Cerebellar nuclear complex (tissue), 1 donor: ENCODE measurements around the gene RIOK1.

Experiments
- DNase-seq, 2 experiments: peaks; one replicate each; lab custom pipeline; 2025; lab: John Stamatoyannopoulos, UW

The RIOK1 gene

DNA sequence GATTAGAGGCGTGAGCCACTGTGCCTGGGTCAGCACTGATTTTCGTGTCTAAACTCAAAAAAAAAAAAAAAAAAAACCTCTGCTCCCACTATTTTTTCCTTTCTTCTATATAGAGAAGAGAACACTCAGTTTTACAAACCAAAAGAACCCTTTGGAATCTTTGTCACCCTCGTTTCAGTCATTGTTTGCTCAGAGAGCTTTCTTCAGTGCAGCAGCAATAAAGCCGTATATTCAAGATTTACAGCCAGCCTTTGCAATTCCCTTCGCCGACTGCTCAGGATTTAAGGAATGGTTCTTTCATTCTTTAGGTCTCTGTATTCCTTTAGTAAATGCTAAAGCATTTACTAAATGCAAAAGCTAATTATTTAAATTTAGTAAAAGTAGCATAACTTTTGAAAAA, 20.1 kb downstream of the RIOK1 start:
- no peak for DNase-seq

DNA sequence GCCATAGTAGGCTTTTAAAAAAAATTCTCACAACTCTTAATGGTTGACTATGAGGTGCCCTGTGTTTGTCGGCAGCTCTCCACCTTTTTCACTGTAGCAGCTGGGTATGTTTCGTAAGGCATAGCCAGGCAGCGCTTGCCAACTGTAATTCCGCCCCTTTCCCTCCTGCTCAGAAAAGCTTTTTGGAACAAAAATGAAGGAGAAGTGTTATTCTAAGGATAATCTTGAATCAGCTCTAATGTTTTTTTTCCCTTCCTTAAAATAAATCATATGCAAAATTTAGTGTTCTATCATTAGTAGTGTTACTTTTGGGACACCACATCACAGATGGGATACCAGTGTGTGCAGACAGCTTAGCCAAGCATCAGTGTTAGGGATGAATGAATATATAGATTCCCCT, 21.2 kb downstream of the RIOK1 start:
- DNase-seq: no peak

DNA sequence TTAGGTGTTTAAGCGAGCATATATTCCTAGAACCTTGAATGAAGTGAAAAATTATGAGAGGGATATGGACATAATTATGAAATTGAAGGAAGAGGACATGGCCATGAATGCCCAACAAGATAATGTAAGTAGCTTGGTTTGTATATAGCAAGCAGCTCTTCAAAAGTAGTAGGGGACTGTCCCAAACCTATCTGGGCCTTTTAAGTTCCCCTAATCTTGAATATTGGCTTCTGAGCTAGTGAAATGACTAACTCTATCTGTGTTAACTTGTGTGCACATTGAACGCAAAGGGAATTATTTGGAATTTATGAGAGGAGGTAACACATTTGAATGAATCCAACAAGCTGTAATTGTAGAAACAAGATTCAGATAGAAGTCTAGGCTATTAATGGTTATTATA, 21.7 kb downstream of the RIOK1 start:
- no peak for DNase-seq

DNA sequence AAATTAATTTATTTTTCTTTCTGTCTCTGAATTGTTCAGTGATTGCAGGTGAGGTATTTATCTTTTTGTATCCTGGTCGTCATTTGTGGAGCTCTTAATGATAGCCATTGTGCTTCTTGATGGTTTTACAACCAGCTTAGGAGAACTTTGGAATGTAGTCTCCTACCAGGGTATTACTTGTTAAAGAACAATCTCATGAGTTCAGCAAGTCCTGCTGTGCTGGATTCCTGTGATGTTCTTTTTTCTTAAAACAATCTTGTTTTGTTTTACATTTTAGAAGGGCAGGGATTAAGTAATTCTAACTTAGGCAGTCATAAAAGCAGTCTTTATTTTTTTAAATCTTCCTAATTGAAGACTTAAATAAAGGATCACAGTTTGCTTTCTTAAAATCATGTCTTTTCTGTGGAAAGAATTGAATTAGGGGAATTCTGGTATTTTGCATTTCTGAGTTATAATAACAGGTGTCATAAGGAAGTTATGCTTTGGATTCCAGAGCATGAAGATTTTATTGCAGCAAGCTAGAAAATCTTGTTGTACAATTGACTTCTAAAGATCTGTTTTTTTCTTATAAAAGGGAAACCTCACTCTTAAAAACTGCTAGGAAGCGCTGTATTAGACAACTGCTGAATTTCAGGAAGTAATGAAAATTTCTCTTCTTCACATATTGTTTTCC, 23.7 kb downstream of the RIOK1 start:
- DNase-seq: no peak

DNA sequence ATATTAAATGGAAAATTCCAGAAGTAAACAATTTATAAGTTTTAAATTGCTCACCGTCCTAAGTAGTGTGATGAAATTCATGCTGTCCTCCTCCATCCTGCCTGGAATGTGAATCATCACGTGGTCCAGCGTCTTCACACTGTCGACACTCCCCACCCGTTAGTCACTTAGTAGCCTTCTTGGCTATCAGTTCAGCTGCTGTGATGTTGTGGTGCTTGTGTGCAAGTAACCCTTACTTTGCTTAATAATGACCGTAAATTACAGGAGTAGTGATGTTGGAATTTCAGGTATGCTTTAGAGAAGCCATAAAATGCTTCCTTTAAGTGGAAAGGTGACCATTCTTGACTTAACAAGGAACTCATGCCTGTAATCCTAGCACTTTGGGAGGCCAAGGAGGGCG, 25.2 kb downstream of the RIOK1 start:
- no peak for DNase-seq

DNA sequence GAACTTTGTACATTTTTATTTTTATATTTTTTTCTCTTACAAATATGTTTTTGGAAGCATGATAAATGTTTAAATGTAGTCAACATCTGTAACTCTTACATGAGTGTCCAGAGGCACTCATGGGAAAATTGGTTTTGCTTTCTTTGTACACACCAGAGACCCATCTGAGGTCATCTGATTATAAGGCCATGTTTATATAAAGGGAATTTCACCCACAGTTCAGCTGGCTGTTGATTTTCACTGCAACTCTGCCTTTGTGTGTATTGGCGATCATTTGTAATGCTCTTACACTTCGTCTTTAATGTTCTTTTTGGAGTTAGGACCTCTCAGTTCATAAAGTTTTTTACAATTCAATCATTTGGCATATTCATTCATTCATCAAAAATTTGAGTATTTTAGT, 28.1 kb downstream of the RIOK1 start:
- no peak for DNase-seq

DNA sequence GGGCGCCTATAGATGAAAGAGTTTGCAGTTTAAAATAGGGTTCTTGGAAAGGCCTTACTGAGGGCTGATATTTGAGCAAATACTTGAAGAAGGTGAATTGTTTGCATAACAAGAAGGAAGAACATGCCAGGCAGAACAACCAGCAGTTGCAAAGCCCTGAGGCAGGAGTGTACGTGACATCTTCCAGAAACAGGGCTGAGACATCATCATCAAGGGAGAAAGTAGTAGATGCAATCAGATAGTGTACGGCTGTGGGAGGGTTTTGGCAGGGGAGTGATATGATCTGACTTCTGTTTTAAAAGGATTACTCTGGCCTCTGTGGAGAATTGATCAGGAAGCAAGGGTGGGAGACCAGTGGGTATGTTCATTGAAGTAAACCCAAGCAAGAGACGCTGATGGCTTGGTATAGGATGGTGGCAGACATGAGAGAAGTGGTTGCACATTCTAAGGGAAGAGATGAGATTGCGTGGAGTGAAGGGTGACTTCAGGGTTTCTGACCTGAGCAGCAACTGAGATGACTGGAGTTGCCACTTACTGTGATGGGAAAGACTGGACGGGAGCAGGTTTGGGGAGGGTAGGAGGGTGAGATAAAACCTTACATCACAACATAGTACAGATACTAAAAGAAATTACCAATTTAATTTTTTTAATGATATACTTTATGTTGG, 28.8 kb downstream of the RIOK1 start:
- no peak for DNase-seq

DNA sequence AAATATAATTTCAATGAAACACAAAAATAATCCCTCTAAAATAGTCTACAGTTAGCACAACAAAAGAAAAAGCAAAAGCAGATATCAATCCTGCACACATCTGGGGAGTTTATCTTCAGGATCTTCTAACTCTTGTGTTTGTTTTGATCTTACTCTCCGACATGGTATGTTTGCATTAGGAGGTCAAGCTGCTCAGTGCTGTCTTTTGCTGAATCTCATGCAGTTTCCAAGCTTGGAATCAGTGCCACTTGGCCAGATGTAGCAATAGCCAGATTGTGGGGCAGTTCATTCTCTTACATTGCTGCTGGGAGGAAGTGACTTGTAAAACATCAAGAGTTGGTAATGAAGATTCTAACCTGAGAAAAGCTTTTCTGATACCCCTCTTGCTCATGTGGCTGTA, 29.5 kb downstream of the RIOK1 start:
- no peak for DNase-seq

DNA sequence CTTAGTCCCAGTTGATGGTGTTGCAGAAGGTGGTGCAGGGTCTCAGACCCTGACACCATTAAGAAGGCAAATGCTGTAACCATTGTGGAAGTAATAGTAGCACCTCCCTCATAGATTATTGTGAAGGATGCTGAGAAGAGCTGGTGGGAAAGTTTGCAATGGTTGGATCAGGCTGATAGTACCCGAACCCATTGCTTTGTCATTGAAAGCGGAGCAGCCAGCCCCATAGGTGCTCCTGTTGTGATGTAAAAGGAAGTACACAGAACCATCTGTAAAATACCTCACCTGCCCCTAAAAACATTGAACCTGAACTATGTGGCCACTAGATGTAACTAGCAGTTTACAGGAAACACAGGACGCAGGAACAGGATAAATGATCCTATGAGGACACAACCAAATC, 31.5 kb downstream of the RIOK1 start:
- no peak for DNase-seq

DNA sequence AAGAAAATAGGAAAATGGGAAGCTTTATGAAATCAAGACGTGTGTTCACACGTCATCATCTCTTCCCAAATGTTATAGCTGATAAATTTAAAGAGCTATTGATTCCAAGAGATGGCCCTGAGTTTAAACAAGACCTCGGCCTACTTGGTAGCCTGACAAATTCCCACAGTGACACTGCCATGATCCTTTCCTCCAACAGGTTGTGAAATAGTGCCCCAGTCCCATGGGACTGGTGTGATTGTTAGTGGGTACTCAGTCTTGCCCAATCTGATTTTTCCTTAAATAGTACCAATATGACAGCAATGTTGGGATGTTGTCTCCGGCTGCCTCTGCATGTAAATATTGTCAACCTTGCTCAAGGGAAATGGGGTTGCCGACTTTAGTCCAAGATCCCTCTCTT, 34.5 kb downstream of the RIOK1 start:
- DNase-seq: no peak

DNA sequence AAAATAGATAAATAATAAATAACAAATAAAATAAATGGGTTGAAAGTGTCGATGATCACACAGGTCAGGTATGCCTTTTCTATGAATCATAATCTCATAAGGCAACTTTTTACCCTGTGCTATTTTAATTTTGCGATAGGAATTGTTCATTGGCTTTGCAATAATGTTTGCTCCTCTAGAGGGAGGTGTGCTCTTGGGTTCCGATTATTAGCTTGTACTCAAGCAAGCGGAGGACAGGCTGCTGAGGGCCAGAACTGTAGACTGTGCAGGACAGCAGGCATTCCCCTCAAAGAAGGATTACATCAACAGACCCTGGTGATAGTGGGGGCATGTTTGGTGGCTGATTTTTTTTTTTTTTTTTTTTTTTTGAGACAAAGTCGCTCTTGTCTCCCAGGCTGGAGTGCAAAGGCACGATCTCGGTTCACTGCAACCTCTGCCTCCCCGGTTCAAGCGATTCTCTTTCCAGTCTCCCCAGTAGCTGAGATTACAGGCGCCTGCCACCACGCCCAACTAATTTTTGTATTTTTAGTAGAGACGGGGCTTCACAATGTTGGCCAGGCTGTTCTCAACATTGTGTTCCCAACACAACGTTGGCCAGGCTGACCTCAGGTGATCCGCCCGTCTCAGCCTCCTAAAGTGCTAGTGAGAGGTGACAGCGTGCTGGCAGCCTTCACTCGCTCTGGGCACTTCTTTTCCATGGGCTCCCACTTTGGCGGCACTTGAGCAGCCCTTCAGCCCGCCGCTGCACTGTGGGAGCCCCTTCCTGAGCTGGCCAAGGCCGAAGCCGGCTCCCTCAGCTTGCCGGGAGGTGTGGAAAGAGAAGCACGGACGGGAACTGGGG, 35.6 kb downstream of the RIOK1 start:
- no peak for DNase-seq

DNA sequence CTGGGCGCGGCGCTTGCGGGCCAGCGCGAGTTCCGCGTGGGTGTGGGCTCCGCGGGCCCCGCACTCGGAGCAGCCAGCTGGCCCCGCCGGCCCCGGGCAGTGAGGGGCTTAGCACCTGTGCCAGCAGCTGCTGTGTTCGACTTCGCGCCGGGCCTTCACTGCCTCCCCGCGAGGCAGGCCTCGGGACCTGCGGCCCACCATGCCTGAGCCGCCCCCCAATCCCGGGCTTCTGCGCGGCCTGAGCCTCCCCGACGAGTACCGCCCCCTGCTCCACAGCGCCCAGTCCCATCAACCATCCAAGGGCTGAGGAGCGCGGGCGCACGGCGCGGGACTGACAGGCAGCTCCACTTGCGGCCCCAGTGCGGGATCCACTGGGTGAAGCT, 36.2 kb downstream of the RIOK1 start:
- DNase-seq: no peak

DNA sequence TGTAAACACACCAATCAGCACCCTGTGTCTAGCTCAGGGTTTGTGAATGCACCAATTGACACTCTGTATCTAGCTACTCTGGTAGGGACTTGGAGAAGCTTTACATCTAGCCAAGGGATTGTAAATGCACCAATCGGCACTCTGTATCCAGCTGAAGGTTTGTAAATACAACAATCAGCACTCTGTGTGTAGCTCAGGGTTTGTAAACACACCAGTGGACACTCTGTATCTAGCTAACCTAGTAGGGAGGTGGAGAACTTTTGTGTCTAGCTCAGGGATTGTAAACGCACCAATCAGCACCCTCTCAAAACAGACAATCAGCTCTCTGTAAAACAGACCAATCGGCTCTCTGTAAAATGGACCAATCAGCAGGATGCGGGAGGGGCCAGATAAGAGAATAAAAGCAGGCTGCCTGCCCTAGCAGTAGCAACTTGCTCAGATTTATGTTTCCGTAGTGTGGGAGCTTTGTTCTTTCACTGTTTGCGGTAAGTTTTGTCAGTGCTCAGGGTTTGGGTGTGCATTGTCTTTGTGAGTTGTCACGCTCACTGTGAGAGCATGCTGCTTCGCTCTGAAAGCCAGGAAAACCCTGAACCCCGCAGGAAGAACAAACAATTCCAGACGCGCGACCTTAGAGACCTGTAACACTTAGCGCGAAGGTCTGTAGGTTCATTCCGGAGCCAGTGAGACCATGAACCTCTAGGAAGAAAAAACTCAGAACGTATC, 37.0 kb downstream of the RIOK1 start:
- no peak for DNase-seq

DNA sequence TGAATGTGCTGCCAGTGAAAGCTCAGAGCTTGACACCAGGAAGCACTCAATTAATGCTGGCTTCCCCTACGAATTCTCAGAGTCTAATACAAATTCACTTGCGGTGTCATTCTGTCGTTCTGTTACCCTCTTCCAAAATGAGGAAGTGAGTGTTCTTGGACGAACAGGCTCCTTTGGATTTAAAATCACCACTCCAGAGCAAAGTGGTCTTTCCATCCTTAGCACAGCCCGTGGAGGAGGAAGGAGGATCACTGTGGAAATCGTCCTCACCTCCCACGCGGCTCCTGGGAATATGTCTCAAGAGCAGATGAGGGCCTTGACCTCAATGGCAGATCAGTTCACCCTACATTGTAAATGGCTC, 41.7 kb downstream of the RIOK1 start:
- no peak for DNase-seq

DNA sequence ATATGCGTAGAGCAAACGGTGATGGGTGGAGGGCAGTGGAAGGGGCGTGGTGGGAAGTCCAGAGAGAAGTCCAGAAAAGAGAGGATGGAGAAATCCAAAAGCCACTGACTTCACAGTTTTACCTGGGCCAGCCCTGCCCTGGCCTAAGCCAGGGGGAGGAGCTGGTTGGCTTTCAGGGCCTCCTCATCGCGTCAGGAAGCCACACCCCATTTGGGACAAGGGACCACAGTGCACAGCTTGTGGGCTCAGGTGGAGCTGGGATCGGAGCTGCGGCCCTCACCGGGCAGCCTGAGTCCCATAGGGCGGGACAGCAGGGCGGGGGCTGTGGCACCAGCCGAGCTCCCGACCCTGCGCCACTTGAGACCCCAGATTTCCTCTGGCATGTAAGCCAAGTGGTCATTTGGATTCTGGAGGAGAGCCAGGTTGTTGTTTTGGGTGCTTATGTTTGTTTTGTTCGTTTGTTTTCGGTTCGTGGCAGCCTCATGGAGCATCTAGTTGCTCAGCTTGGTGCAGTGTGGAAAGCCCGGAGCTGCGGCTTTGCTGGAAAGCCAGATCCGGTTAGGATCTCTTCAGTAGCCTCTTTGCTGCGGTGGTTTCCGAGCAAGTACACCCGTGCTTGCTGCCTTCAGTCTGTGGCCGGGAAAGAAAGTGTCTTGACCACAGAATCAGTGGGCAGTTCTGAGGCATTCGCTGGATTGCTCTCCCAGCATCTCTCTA, 42.2 kb downstream of the RIOK1 start:
- DNase-seq: no peak

DNA sequence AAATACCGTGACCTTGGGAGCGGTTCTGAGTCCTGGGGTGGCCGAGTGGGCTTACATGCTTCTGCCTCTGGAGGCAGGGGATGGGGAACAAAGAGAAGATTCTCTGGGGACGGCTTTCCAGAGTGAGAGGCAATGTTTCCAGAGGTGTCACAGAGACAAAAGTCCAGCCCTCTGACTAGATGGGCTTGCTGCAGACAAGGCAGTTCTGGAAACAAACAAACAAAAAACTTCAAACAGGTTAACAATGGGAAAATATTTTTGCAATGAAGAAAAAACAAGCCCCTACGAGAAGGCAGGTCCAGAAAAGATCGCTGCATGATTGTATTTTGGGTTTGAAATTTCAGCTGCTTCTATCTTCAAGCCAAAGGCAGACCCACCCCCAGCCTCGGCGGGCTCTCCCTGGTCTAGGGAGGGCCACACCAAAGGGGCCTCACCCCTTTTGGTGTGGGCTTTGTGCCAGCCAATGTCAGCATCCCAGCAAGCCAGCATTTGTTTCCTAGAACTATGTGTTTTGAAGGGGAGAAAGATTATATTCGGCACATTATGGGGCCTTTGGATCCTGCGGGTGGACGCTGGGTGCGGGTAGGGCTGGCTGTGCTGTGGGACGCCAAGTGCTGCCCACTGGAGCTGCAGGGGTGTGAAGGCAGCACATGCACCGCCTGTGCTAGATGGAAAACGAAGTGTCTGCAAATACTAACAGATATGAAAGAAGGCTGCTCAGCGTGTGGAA, 42.9 kb downstream of the RIOK1 start:
- DNase-seq: no peak

DNA sequence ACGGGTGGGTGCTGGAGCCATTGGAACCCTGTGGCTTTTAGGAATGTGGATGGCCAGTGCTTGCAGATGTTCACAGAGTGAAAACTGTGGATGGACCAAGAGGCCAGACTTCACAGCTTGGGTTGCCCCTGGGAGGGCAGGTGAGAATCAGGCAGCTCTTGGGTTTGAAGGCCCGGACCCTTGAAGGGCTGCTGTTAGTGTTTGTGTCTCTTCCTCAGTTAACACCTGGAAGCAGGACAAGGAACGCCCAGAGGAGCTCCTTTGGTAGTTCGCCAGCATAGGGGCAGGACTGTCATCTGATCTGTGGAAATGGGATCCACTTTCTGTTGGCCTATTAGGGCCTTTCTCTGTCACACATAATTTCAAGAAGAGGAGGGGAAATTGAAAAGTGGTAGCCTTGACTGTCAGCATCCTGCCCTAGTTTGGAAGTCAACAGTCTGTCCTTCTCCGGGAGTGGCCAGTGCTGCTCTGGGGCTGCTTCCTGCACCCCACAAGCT, 43.6 kb downstream of the RIOK1 start:
- no peak for DNase-seq

DNA sequence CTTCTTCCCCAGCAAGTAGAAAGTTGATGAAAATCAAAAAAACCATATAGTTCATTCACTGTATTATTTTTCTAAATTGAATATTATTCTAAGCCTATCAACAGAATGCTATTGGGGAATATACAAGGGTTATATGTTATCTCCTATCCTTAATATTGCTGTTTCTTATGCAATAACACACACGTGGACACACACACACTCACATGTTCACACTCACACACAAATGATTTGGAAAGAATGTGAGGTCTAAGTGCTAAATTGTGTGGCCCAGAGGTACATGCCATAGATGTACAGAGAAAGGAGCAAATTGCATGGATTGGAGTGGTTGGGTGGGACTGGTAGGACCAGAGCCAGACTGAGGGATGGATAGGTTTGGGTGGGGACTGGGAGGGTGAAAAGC, 45.1 kb downstream of the RIOK1 start:
- DNase-seq: no peak

DNA sequence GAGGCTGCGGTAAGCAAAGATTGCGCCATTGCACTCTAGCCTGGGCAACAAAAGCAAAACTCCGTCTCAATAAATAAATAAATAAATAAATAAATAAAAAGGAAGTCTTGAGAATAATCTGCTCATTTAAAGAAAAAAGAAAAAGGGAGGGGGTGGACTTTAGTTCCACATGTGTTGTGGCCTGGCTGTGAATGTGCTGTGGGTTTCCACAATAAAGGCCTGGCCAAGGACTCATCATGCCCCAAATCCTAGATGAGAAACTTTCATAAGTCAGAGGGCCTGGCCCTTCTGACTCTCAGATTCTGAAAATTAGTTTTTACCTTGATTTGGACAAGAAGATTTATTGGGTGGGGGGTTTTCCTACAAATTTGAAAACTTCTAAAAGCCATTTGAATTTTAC, 48.4 kb downstream of the RIOK1 start:
- DNase-seq: no peak

DNA sequence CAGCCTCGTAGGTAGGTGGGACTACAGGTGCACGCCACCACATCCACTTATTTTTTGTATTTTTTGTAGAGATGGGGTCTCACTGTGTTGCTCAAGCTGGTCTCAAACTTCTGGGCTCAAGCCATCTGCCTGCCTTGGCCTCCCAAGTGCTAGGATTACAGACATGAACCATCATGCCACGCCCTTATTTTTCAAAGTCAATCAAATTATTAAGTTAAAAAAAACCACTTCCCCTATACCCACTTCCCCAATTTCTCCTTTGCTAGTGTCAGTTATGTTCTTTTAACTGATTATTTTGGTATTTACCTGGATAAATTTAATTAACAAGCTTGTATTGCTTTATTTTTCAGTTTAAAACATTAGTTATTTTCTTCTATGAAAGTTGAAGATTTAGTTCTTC, 49.6 kb downstream of the RIOK1 start:
- no peak for DNase-seq

DNA sequence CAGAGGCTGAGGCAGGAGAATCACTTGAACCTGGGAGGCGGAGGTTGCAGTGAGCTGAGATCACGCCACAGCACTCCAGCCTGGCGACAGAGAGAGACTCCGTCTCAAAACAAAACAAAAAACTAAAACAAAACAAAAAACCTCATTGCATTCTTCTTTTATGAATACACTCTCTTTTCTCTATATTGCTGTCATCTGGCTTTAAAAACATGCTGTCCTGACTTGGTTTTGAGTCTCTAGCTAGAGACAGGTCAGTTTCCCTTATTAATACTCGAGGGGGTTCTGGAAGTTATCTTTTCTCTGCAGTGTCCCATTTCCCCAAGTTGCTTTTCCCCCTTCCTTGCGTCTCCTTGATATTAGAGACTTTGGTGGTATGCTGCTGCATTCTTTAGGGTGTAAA, 50.9 kb downstream of the RIOK1 start:
- no peak for DNase-seq
